PFSK-1 (cell line): ENCODE results near the gene EXOC8.

Experiments used
- POLR2AphosphoS5 ChIP-seq: IDR thresholded peaks from 2 replicates; pipeline ENCODE4 v1.6.1; 2012; ENCODE audit warnings: low read depth, mild to moderate bottlenecking, control low read depth, low read length, moderate library complexity
- REST ChIP-seq, 2 experiments: IDR thresholded peaks; 2 replicates each; pipeline versions ENCODE4 v1.6.1 to v1.8.0; 2011 to 2012; ENCODE audit warnings: low read depth in 2 of 2, low read length in 2 of 2, control low read depth in 1 of 2, inconsistent platforms in 1 of 2, mild to moderate bottlenecking in 1 of 2, moderate library complexity in 1 of 2; ENCODE audit not compliant: insufficient read depth in 1 of 2
- SIN3A ChIP-seq: IDR thresholded peaks from 2 replicates; pipeline ENCODE4 v1.6.1; 2012; ENCODE audit warnings: mild to moderate bottlenecking, low read length, moderate library complexity, borderline replicate concordance; ENCODE audit not compliant: insufficient read depth
- TAF1 ChIP-seq: IDR thresholded peaks from 2 replicates; pipeline ENCODE4 v1.6.1; 2012; ENCODE audit warnings: low read length, control low read depth, borderline replicate concordance; ENCODE audit not compliant: insufficient read depth

- TF ChIP-seq POLR2AphosphoS5 (no peak), REST (IDR thresholded peaks at IDR 0.05; ENCODE audit: insufficient read depth in 1 of 2, low read depth in 2 of 2, low read length in 2 of 2) (no peak), TAF1 (no peak), SIN3A (no peak)
Measured at GRCh38 chr1:231284441-231284840, 53.2 kb downstream of the EXOC8 start.
